ENCODE measurements around the gene HADH.

HADH gene

GRCh38 chr4:108058685-108059440, 69.2 kb downstream of the HADH start:
- no peak for DNase-seq (ENCODE audit: low spot score)

GRCh38 chr4:108060164-108060563, 70.5 kb downstream of the HADH start:
- no peak for DNase-seq (ENCODE audit: low spot score)

- no peak for DNase-seq (ENCODE audit: low spot score)
Measured at GRCh38 chr4:108060686-108061321, 71.1 kb downstream of the HADH start.

GRCh38 chr4:108068442-108068841, 78.8 kb downstream of the HADH start:
- no peak for DNase-seq (ENCODE audit: low spot score)

- no peak for DNase-seq (ENCODE audit: low spot score)
Measured at GRCh38 chr4:108070775-108071174, 81.1 kb downstream of the HADH start.

- DNase-seq (ENCODE audit: low spot score), result no peak
Measured at GRCh38 chr4:108072300-108072699, 82.6 kb downstream of the HADH start.

GRCh38 chr4:108078024-108078733, 88.5 kb downstream of the HADH start:
- no peak for DNase-seq (ENCODE audit: low spot score)

- no peak for DNase-seq (ENCODE audit: low spot score)
Measured at GRCh38 chr4:108080747-108081146, 91.1 kb downstream of the HADH start.

GRCh38 chr4:108081256-108081655, 91.6 kb downstream of the HADH start:
- DNase-seq (ENCODE audit: low spot score), result no peak
